Measurements from ENCODE around the gene MAOA.

DNA sequence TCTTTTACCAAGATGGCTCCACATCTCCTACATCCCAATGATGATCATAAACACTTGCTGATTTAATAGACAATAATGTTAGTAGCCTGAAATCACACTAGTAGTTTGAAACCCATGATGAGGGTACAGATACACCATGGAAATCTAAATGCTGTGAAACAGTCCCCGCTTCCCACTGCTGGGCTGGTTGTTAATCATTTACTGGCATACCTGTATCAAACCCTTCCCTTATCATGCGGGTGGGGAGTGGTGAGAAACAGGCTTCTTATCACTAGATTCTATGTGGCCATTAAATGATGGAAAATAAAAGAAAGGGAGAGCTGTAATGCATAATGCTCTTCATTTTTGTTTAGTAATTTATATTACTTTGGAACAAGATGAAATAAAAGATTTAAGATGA, 21.9 kb downstream of the MAOA start:
- TF ChIP-seq ZNF460 (CRISPR knock-in tag; IDR thresholded peaks at IDR 0.05; ENCODE audit: borderline replicate concordance) (no peak), TBL1XR1 (IDR thresholded peaks at IDR 0.05; ENCODE audit: borderline replicate concordance, low read length, partially characterized antibody) (no peak), FOXO1 (CRISPR knock-in tag; IDR thresholded peaks at IDR 0.05) (no peak), MIER2 (CRISPR knock-in tag; IDR thresholded peaks at IDR 0.05) (no peak), NFYC (CRISPR knock-in tag; IDR thresholded peaks at IDR 0.05) (no peak), FOXK1 (CRISPR knock-in tag; IDR thresholded peaks at IDR 0.05; ENCODE audit: borderline replicate concordance, low read depth) (no peak), POLR2AphosphoS5 (IDR thresholded peaks at IDR 0.05; ENCODE audit: low read depth, low read length) (no peak), ZEB1 (IDR thresholded peaks at IDR 0.05; ENCODE audit: insufficient replicate concordance, low read depth) (no peak), HIVEP1 (CRISPR knock-in tag; IDR thresholded peaks at IDR 0.05) (no peak), MEF2D (CRISPR knock-in tag; IDR thresholded peaks at IDR 0.05) (no peak), BATF2 (CRISPR knock-in tag; IDR thresholded peaks at IDR 0.05) (no peak)
- TF ChIP-seq, protein P1, sequence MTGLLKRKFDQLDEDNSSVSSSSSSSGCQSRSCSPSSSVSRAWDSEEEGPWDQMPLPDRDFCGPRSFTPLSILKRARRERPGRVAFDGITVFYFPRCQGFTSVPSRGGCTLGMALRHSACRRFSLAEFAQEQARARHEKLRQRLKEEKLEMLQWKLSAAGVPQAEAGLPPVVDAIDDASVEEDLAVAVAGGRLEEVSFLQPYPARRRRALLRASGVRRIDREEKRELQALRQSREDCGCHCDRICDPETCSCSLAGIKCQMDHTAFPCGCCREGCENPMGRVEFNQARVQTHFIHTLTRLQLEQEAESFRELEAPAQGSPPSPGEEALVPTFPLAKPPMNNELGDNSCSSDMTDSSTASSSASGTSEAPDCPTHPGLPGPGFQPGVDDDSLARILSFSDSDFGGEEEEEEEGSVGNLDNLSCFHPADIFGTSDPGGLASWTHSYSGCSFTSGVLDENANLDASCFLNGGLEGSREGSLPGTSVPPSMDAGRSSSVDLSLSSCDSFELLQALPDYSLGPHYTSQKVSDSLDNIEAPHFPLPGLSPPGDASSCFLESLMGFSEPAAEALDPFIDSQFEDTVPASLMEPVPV (CRISPR knock-in tag; IDR thresholded peaks at IDR 0.05) = no peak
- TF ChIP-seq, protein P2, sequence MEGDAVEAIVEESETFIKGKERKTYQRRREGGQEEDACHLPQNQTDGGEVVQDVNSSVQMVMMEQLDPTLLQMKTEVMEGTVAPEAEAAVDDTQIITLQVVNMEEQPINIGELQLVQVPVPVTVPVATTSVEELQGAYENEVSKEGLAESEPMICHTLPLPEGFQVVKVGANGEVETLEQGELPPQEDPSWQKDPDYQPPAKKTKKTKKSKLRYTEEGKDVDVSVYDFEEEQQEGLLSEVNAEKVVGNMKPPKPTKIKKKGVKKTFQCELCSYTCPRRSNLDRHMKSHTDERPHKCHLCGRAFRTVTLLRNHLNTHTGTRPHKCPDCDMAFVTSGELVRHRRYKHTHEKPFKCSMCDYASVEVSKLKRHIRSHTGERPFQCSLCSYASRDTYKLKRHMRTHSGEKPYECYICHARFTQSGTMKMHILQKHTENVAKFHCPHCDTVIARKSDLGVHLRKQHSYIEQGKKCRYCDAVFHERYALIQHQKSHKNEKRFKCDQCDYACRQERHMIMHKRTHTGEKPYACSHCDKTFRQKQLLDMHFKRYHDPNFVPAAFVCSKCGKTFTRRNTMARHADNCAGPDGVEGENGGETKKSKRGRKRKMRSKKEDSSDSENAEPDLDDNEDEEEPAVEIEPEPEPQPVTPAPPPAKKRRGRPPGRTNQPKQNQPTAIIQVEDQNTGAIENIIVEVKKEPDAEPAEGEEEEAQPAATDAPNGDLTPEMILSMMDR (CRISPR knock-in tag; IDR thresholded peaks at IDR 0.05) = no peak
